ENCODE data around the gene CEP120. TPM values are rescaled to one million over a fixed set of nuclear protein-coding genes. Genes with fewer than 3 reads are reported as not detected.
"Not testable (repeated sequence)": the region's sequence is repeated elsewhere in the genome, so short reads cannot be mapped to it uniquely, and the experiment has no call there.

The CEP120 gene
- total RNA-seq, 1 experiment from 2014 or later, result 33.6 TPM

DNA sequence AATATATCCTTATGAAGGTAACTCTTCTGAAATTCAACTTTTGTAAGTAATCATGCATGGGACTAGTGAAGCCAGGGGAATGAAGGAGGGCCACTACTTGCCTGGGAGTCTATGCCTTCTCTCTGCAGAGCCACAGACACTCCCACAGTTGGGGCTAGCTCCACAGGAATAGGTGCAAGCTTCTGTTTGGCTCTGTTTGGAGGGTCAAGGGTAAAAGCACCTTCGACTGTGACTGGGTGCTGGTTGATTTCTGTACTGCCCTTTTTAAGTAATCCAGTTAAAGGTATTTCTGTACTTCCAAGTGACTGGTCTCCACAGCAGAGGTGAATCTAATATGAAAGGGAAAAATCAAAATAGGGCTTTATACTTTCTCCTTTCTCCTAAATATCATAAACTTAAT, 32.2 kb downstream of the CEP120 start:
- no peak for DNase-seq (ENCODE audit: extremely low read depth, low read depth)

DNA sequence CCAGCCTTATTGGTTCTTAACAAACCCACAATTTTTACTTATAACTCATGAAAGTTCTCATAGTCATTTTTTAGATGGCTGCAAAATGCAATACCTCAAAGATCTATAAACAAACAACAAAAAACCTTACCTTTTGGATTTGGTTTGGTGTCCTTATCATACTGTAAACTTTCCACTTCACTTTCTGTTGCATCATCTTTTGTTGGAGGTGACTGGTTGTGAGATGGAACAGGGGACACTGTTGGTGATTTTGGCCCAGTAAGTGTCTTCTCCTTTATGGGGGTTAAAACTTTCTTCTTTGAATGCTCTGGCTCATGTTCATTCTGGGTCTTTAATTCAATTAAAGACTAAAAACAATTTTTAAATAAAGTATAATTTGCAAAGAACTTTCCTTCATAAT, 33.4 kb downstream of the CEP120 start:
- DNase-seq (ENCODE audit: extremely low read depth, low read depth), result no peak

DNA sequence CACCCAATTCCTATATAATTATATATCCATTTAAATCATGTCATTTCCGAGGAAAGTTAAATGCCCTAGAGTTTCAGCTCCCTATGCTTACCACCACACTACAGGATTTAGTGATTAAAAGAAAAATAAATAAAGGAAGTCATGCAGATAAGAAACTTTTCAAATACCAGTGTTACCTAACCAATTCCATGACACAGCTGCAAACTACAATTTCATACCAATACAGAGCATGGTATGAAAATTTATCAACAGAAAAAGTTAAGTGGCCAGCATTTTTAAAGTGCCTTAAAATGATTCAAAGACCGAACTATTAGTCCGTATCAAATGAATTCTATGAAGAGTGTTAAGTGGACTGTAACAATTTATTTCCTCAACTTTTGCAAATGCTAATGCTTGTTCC, 35.9 kb downstream of the CEP120 start:
- DNase-seq (ENCODE audit: extremely low read depth, low read depth), result no peak

DNA sequence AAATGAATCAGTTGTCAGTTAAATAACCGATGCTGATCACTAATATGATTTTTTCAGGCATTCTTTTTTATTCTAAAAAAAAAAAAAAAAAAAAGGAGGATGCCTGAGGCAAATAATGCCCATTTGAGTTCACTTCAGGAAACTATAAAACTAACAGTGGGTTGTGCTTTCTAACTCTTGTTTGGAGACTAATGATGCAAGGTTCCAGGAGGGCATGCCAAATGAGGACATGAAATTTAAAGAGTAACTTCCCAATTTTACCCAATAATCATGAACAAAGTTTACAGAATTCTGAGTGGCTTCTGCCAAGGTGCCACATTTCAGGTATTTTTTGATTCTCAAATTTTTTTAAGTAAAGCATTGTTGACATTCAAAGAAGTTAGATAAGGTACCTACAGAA, 41.0 kb downstream of the CEP120 start:
- no peak for DNase-seq (ENCODE audit: extremely low read depth, low read depth)

DNA sequence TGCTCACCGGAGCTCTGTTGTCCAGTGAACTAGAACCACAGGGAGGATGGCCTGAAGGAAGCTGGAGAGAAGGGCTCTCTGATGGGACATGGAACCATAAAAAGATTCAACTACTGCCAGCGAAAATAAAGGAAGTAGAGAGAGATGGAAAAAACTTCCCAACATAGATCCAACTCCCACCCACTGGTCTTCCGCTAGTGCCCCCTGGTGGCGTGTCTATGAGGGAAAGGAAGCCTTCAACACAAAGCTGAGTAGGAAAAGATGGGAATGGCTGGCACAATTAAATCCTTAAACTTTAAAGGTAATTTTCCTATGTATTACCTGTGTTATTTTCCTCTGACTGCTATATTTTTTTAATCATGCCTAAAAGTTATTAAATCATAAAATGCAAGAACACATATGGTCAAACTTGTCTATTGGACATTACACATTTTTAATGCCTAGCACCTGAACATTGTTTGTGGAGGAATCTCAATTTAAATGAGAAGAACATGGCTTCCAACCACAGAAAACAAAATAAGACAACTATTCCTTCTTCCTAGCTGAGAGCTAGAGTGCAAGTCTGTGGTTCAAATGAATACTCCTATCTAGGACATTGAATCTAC, 51.5 kb downstream of the CEP120 start:
- DNase-seq (ENCODE audit: extremely low read depth, low read depth), result peak; percentile 48

DNA sequence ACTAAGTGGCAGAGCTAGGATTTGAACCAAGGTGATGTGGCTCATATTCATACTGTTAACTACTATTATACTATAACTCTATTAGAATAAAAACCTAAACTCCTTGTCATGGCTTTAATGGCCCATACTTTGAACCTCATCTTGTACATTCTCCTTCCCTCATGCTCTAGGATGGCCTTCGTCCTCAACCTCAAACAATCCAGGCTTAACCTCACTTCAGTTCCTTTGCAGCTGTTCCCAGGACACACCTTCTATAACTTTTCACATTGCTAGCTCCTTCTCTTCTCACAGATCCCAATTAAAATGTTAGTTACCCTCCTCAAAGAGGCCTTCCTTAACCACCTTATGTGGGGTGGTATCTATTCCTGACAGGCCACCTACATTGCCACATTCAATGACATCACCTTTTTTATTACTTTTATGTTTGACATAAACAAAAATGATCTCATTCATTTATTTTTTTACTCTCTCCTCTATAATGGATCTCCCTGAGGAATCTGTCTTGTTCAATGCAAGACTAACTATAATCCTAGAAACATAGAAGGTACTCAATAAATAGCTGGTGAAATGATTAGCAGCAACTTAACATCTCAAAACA, 53.7 kb downstream of the CEP120 start:
- DNase-seq (ENCODE audit: extremely low read depth, low read depth), result no peak

DNA sequence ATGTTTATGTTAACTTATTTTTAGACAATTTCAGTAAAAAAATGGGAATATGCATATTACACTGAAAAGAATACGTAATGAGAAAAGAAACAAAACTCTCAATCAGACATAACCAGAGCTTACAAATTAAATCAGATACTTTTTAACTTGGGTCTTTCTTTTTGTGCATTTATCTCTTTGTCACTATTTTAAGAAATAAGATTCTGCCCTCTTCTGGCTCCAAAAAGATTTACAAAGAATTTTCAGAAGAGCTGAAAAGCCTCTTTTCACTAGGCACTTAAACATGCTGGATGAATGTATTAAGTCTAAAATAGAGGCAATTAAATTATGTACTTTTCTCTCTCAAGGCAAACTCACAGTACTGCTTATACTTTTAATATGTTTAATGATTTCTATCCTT, 55.5 kb downstream of the CEP120 start:
- peak; percentile 8 for DNase-seq (ENCODE audit: extremely low read depth, low read depth)

DNA sequence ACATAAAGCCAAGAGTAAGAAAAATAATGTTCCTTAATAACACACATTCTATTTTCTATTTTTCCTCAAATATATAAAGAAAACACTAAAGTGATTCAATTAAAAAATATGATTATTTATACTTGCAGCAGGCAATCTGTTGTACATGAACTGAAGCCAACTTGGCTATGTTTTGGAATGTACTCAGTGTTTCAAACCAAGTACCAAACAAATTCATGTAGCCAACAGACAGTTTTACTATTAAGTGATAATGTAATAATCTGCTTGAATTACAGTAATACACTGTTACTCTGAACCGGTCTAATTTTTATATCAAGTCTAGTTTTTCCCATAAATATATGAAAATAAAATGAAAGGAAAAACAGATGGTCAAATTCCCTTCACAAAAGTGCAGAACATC, 58.0 kb downstream of the CEP120 start:
- no peak for DNase-seq (ENCODE audit: extremely low read depth, low read depth)

DNA sequence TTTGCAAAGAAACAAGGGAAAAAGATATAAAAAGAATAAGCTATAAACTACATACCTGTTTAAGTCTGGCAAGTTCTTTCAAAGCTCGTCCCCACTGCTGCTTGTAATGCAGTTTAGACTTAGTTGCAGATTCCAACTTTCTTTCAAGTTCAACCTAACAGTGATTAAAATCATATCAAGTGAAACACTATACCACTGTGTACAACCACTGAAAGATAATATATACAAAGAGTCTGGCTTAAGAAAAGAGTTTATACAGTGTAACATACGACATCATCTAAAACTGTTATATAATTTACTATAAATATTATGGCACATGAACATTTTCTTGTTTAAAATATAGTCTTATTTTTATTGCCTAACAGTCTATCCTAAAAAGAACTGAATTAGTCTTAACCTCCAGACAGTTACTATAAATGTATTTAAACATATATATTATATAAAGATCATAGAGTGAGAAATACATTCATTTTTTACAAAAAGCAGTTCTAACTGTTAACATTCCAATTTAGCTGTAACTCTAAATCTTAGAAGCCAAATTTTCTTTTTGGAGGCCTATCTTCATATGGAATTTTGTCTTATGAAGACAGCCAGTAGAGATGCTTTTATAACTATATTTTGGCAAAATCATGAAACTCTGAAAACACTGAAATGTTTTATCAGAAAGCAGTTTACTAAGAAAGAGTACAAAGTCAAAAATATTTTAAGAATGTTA, 58.6 kb downstream of the CEP120 start:
- no peak for DNase-seq (ENCODE audit: extremely low read depth, low read depth)

DNA sequence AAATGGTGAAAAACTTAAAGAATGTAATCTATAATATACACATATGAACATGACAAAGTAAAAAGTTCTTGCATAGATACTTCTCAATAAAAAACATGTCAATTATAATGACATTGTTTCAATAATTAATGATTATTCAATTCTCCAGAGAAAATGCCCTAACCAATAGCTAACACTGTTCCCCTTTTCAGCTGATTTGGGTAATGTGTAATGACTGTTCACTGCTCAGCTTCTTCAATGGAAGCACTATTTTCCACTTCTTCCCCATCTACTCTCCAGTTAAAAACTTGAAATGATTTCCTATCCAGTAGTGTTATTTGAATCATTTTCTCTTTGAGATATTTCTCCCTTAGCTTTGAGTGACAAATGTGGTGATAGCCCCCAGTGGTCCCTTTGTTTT, 62.3 kb downstream of the CEP120 start:
- no peak for DNase-seq (ENCODE audit: extremely low read depth, low read depth)

DNA sequence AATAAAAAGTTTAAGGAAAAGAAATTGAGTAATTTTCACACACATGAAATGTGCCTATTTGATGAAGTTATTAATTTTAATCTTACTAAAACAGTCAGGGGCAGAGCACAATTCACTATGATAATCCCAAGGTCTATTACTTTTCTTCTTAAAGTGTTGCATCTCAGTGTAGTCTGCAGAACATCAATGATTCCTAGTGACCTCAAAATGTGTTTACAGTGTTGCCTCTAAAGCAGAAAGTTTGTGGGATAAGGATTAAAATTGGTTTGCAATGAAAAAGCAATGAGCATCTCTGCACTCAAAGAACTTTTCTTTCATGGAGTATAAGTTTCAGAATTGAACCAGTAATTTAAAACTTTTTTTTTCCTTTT, 63.0 kb downstream of the CEP120 start:
- no peak for DNase-seq (ENCODE audit: extremely low read depth, low read depth)

DNA sequence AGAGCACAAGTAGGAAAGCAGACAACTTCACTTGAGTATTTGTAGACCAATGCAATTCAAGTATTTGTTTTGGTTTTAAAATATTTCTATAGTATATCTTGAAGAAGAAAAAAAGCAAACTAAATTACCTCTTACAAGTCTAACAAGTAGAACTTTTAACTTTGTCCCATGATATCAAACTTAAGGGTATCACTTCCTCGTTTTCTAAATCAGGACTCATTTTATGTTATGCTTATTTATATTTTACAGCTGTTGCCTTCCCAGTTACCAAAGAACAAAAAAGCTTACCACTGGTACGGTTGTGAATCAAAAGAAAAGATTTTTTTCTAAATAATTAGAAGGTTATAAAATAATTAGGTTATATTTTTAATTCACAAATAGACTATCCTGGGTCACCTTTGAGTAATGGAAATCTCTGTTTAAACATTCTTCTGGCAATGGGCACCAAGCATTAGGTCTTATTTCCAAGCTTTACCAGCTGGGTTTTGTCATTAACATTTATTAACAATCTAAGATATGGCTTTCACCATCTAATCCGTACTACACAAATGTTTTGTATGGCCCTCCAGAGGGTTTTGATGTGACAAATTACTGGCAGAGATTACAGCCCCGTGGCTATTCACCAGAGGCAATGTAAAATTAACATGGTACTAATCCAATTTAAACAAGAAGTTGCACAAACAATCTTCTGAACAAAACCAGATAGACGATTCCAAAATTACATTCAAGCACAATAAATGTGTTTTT, 63.6 kb downstream of the CEP120 start:
- DNase-seq (ENCODE audit: extremely low read depth, low read depth), result no peak

DNA sequence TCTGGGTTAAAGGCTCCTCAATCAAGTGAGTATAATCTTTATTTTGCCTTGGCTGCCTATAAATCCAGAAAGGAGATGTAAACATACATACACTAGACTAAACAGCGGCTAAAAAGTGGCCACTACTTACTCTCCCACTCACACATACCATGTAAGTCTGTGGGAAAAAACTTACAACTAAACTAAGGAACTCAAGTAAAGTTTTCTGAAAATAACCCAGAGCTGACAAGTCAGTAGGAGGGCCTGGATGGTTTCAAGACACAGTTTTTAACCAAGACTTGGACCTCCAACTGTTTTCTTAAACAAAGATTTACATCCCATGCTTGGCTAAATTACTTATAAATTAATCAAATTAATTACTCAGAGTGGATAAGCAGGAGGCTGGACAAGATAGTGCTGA, 64.5 kb downstream of the CEP120 start:
- DNase-seq (ENCODE audit: extremely low read depth, low read depth), result no peak

DNA sequence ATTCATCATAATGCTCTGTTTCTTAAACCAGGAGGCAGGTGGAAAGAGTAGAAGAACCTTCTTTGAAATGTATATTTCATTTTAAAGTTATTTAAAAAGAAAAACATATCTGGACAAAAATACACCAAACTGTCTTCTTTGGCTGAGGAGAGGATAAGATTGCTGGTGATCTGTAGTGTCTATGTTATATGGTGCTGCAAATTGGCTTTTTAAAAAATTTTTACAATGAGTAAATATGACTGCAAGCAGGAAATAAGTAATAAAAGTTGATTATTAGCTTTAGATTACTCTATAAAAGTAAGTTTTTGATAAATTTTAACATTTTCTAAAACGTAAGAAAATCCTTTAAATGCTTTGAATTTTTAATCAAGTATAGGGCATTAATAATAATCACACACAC, 64.9 kb downstream of the CEP120 start:
- no peak for DNase-seq (ENCODE audit: extremely low read depth, low read depth)

DNA sequence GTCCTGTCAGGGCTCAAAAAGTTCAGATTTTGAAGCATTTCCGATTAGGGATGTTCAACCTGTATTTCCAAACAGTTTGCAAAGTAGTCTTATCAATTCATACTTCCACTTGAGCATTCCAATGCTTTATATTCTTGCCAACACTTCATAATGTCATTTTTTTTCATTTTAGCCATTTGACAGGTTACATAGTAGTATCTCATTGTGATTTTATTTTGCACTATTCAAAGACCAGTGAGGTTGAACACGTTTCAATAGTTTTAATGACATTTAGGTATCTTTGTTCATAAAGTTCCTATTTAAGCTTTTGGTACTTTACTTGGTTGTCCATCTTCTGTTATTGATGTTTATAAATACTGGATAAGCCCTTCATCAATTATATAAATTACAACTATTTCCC, 71.4 kb downstream of the CEP120 start:
- DNase-seq (ENCODE audit: extremely low read depth, low read depth), result no peak

DNA sequence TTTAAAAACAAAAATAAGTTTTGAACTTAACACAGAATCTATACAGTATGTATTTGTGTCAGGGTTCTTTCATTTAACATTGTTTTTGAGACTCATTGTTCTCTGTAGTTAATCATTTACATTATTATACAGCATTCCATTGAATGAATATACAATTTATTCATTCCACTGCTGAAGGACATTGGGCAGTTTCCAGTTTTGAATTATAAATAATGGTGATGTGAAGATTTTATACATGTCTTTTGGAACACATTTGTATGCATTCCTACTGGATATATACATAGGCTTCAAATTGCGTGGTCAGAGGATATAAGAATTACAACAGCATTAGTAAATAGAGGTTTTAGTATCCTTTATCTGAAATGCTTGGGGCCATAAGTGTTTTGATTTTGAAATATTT, 72.0 kb downstream of the CEP120 start:
- no peak for DNase-seq (ENCODE audit: extremely low read depth, low read depth)

DNA sequence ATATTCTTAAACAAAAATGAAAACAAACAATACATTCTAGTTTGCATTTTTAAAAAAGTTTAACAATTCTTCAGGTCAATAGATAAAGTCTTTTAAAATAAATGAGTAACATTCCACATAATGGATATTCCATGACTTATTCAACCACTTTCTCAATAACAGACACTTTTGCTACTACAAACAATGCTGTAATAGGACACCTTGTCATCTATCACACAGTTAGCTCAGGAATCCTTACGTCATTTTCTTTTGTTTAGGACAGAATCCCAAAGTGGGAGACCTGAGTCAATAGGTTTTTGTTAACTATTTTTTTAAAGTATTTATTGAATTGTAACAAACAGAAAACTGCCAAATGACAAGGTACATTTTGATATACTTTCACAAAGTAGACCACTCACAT, 72.5 kb downstream of the CEP120 start:
- no peak for DNase-seq (ENCODE audit: extremely low read depth, low read depth)

DNA sequence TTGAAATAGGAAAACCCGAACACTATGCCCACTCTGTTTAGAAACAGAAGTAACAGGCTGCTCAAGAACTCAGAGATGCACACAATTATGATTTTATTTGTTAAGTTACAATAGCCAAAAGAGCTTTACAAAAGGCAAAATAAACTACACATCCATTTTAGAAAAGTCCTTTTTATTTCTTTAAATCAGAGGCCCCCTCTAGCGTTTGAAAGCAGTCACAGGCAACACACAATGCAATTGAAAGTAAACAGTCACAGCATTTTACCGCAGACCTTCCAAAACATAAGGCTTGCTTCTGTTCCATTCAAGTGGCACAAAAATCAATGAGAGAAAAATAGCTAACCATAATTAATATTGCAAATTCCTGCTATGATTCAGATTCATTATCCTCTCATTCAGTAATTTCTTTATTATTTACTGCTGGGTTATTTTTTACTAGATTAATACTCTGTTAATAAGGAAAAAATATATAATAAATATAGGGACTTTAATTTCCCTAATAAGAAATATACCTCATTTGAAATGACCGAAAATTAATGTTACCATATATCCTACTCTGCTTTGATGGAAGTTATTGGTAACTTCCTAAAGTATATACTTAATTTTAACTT, 78.3 kb downstream of the CEP120 start:
- peak; percentile 24 for DNase-seq (ENCODE audit: extremely low read depth, low read depth)

DNA sequence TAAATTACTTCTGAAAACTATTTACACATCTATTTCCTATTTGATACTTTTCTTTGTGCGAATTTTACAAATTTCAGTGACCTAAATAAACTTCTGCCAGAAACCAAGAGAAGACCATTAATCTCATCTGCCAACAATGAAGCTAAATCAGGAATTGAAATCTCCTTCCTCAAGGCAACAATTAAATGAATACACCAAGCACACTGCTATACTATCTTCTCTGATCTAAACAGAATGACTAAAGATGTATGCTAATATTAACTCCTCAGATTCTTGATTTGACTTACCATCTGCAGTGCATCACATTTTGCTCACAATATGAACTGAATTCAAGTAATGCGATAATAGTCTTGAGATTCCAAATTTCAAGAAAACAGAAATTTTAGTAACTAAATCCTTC, 82.3 kb downstream of the CEP120 start:
- DNase-seq (ENCODE audit: extremely low read depth, low read depth), result no peak

DNA sequence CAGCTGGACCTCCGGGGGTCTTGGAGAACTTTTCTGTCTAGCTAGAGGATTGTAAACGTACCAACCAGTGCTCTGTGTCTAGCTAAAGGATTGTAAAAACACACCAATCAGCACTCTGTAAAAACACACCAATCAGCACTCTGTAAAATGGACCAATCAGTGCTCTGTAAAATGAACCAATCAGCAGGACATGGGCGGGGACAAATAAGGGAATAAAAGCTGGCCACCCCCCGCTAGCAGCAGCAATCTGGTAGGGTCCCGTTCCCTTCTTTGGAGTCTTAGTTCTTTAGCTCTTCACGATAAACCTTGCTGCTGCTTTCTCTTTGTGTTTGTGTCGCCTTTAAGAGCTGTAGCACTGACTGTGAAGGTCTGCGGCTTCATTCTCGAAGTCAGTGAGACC, 114.8 kb downstream of the CEP120 start:
- DNase-seq (ENCODE audit: extremely low read depth, low read depth), result not testable (repeated sequence)

DNA sequence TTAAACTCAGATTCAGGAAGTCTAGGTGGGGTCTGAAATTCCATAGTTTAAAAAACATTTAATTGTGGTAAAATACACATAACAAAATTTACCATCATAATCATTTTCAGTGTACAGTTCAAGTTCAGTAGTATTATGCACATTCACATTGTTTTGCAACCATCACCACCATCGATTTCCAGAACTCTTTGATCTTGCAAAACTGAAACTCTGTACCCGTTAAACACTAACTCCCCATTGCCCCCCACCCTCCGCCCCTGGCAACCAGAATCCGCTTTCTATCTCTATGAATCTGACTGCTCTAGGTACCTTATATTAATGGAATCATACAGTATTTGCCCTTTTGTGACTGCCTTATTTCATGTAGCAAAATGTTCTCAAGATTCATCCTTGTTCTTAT, 117.5 kb downstream of the CEP120 start:
- no peak for DNase-seq (ENCODE audit: extremely low read depth, low read depth)
